WI38 (cell line): ENCODE measurements around the gene ABCC9.

Experiments
- H3K4me3 ChIP-seq: 2 replicates; pipeline ENCODE4 v1.5.1; 2011; ENCODE audit warnings: low read depth, mild to moderate bottlenecking, control low read depth, low read length
- TF ChIP-seq, protein P1 (sequence below): IDR thresholded peaks from 2 replicates; pipeline ENCODE4 v1.5.1; 2012; ENCODE audit warnings: low read depth, mild to moderate bottlenecking, control low read depth, low read length

ABCC9 gene

DNA sequence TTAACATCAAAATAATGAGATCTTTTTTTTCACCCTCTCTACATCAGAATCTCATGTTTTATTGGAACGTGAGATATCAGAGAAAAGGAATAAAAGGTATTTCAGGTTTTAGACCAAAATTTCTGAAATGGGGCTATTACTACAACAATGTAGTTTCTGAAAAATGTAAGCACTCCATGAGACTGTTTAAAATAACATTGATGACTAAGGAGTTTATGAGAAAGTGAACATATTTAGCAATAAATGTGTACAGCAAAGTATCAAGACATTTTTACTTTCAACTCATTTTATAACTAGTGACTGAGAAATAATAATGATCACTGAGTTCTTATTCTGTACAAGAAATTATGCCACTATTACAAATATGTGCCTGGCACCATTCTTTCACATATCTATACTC is 39.3 kb upstream of the ABCC9 start:
- TF ChIP-seq, protein P1, sequence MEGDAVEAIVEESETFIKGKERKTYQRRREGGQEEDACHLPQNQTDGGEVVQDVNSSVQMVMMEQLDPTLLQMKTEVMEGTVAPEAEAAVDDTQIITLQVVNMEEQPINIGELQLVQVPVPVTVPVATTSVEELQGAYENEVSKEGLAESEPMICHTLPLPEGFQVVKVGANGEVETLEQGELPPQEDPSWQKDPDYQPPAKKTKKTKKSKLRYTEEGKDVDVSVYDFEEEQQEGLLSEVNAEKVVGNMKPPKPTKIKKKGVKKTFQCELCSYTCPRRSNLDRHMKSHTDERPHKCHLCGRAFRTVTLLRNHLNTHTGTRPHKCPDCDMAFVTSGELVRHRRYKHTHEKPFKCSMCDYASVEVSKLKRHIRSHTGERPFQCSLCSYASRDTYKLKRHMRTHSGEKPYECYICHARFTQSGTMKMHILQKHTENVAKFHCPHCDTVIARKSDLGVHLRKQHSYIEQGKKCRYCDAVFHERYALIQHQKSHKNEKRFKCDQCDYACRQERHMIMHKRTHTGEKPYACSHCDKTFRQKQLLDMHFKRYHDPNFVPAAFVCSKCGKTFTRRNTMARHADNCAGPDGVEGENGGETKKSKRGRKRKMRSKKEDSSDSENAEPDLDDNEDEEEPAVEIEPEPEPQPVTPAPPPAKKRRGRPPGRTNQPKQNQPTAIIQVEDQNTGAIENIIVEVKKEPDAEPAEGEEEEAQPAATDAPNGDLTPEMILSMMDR = no peak
- H3K4me3 ChIP-seq = no peak overlapping the region

DNA sequence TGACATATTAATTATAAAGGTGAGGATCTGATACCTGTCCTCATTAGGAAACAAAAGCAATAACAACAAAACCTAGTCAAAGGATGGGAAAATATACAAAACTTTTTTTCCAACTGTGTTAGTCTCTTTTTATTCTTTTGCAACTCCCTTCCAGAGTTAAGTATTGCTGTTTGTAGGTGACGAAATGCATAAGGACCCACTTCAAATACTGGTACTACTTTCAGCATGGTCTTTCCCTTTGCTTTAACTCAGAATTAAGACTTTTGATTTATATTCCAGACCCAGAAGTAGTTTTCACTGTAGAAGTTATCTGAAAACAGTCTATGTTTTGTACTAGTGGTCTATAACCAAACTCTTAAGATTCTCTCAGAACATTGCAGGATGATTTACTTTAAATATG is 34.1 kb upstream of the ABCC9 start:
- TF ChIP-seq, protein P1 = no peak
- no peak overlapping the region for H3K4me3 ChIP-seq

GRCh38 chr12:21973221-21973620 is 32.0 kb upstream of the ABCC9 start:
- no peak overlapping the region for H3K4me3 ChIP-seq
- TF ChIP-seq, protein P1 = no peak

DNA sequence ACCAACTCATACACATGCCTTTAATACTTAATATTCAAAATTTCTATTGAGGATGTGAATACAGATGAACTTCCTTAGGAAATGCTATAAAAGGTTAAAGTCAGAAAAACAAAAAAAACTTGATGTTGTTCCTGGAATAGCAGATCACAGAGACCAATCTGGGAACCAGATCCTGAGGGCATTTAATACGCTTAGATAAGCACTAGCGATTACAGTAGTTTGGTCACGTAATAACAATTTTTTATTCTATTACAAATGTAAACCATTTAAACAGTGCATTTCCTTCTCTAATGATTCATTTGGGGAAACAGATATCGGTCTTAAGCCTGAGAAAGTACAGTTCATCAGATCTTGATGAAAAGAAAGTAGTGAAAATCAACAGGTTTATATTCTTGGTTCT is 30.8 kb upstream of the ABCC9 start:
- no peak overlapping the region for H3K4me3 ChIP-seq
- TF ChIP-seq, protein P1 = no peak

GRCh38 chr12:21971344-21971743 is 30.1 kb upstream of the ABCC9 start:
- TF ChIP-seq, protein P1 = no peak
- no peak overlapping the region for H3K4me3 ChIP-seq

GRCh38 chr12:21962821-21963220 is 21.6 kb upstream of the ABCC9 start:
- no peak overlapping the region for H3K4me3 ChIP-seq
- TF ChIP-seq, protein P1 = no peak

DNA sequence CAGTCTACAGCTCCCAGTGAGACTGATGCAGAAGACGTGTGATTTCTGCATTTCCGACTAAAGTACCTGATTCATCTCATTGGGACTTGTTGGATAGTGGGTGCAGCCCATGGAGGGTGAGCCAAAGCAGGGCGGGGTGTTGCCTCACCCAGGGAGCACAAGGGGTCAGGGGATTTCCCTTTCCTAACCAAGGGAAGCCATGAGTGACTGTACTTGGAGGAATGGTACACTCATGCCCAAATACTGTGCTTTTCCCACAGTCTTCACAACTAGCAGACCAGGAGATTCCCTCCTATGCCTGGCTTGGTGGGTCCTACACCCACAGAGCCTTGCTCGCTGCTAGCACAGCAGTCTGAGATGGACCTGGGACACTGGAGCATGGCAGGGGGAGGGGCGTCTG is 21.0 kb upstream of the ABCC9 start:
- TF ChIP-seq, protein P1 = no peak

DNA sequence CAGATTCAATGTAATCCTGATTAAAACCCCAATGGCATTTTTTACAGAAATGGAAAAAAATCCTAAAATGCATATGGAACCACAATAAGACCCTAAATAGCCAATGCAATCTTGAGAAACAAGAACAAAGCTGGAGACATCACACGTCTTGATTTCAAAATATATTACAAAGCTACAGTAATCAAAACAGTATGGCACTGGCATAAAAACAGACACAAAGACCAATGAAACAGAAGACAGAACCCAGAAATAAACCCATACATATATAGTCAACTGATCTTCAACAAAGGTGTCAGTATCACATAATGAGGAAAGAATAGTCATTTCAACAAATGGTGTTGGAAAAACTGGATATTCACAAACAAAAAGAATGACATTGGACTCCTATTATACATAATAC is 9.4 kb upstream of the ABCC9 start:
- H3K4me3 ChIP-seq = no peak overlapping the region
- TF ChIP-seq, protein P1 = no peak

More for the DNA sequence above, 21.0 kb upstream of the ABCC9 start:
- H3K4me3 ChIP-seq = no peak overlapping the region
